Measurements from ENCODE around the gene MINPP1.

Gene MINPP1

DNA sequence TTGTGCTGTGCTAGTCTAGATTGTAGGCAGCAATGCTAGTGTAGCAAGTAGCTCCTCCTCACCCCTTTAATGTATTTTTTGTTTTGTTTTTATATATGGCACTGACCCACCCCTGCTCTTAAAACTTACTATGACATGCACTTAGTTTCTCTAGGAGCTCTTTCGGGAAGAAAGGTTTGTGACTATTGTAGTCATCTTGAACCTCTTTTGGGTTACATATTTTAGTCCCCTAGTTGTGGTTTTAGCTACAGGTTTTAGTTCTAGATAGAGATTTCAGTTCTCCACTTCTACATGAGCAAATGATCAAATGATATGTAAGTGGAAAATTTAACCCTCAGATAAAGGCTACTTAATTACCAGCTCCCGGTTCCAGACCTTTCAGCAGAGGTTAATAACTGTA lies 14.9 kb downstream of the MINPP1 start:
- no peak for DNase-seq (ENCODE audit: low read depth)

DNA sequence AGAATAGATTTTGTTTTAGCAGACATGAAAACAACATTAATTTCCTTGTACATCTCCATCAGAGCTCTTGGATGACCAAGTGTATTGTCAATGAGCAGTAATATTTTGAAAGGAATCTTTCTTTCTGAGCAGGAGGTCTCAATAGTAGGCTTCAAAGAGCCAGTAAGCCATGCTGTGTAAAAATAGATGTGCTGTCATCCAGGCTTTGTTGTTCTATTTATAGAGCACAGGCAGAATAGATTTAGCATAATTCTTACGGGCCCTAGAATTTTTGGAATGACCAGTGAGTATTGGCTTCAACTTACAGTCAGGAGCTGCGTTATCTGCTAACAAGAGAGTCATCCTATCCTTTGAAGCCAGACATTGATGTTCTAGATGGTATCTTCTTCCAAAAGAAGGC lies 19.0 kb downstream of the MINPP1 start:
- no peak for DNase-seq (ENCODE audit: low read depth)

DNA sequence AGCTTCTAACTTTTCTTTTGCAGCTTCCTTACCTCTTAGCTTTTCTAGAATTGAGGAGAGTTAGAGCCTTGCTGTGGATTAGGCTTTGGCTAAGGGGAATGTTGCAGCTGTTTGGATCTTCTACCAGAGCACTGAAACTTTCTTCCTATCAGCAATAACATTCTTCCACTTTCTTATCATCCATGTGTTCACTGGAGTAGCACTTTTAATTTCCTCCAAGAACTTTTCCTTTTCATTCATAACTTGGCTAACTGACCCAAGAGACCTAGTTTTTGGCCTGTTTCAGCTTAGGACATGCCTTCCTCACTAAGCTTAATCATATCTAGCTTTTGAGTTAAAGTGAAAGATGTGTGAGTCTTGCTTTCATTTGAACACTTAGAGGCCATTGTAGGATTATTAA lies 19.6 kb downstream of the MINPP1 start:
- DNase-seq (ENCODE audit: low read depth), result no peak

DNA sequence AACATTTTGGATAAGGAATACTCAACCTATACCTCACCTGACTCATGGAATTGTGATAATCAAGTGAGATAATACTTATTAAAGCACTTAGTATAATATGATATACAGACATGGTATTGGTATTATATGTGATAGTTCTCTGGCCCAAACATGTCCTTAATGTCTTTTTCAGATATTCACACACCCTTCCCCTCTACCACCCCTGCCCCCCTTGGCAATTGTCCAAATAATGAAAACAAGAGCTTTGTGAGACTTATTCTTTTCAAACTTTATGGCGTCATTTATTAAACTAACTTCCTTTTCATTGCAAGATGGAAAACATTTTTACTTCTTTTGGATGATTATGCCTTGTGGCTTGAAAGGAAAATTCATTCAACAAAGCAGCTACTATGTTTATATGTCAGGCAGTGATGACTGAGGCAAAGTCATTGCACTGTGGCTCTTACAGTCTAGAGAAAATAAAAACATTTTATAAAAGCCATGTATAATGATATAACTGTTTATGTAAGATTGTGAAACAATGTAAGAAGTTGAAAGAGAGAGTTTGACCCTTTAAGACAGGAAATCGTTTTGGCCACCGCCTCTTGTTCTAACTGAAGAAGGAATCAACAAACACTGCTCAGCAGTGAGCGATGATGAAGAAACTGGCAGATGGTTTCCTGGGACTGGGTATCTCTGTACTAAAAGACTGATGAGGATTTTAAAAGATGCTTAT lies 27.4 kb downstream of the MINPP1 start:
- no peak for DNase-seq (ENCODE audit: low read depth)

DNA sequence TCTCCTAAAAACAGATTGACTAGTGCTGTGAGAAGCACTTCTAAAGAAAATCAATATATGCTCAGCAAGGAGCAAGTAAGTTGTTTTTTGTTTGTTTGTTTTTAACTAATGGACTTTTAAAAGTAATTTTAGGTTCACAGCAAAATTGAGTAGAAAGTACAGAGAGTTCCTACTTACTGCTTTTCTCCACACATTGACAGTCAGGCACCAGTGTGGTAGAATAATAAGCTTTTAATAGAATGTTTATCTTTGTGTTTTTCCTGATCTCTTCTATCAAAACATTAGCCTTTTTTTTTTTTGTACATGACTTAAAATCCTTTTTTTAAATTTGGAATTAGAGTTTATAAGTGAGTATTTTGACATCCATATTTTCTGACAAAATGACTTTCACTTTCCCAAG lies 28.0 kb downstream of the MINPP1 start:
- DNase-seq (ENCODE audit: low read depth), result no peak

DNA sequence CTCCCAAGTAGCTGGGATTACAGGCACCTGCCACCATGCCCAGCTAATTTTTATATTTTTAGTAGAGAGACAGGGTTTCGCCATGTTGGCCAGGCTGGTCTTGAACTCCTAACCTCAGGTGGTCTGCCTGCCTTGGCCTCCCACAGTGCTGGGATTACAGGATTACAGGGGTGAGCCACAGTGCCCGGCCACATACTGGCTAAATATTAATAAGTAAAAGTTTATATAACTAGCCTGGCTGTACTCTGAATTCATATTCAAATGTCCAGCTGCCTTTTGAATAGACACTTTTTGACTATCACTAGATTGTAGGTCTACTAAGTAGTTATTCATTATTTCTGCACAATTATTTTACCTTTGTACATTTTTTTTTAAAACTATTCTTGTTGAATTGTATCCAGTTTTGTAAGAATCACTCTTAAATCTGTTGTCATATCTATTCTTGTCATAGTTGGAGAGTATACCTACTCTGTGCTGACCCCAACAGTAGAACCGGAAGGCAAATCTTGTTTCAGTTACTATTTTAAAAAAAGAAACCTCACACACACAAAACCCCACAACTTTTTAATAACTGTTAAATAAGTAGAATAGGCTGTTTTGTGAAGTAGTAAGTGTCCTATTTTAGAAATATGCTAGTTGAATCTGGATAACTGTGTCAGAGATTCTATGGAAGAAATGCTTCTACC lies 29.6 kb downstream of the MINPP1 start:
- no peak for DNase-seq (ENCODE audit: low read depth)

DNA sequence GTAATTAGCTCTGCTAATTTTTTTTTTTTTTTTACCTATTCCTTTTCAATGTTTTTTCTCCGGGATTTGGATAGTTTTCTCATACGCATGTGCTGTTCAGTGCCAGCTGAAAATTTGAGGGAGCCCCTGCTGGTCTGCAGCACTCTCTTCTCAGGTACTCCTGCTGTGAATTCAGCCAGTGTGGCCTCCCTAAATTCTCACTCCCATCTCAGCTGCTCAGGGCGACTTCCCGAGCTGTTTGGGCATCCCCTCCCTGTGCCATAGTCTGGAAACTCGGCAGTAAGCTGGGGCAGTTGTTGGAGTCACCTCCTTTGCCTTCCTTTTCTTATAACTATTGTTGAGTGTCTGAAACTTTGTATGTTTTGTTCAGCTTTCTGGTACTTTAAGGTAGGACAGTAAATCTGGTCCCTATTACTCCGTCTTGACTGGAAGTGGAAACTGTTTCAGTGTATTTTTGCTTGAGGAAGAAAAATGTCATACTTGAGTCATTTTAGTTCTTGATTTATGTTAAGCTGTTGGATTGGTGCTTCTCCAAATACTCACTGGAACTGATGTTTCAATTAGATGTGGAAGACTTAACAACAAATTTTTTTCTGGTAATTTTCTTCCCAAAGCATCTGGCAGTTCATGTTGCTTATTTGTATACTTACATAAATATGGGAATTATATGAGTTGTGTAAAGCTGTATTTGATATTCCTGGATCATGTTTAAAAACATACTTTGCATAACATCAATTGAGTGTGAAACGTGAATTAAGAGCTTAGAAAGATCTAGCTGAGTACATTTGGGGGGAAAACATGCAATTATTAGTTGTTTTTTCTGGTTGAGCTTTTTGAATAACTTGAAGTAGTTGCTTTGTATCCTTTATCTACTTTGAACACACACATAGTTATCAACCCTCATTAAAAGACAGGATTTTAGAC lies 33.7 kb downstream of the MINPP1 start:
- DNase-seq (ENCODE audit: low read depth), result no peak

DNA sequence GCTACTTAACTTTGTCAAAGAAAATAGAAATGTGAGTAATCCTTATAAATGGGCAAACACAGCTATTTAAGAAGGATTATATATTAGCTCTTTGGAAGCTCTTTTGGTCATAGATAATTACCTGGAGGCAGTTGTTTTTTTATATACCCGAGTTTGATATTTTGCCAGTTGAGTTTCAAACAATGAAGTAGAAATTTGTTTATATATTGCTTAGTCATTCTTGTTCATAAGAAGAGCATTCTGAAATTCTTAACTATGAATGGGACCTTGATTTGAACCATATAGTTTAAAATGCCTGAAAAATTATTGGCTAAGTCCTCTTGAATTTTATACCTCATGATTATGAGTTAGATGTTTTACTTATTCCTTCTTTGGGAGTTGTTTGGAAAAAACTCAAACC lies 36.4 kb downstream of the MINPP1 start:
- no peak for DNase-seq (ENCODE audit: low read depth)

DNA sequence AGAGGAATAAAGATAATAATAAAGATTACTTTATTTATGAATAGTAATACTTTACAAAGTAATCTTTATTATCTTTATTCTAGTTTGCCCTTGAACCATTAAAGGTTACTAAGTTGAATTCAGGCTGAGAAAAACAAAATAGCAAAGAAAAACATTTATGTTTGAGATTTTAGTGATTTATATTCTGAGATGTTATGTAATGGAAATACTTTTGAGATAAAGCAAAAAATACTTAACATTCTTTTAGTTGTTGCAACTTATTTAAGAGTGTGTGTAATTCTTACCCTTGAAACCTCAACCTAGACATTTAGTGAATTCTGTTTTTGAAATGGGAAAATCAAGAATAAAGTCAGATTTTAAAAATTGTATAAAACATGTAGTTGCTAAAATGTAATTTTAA lies 40.0 kb downstream of the MINPP1 start:
- DNase-seq (ENCODE audit: low read depth), result no peak

DNA sequence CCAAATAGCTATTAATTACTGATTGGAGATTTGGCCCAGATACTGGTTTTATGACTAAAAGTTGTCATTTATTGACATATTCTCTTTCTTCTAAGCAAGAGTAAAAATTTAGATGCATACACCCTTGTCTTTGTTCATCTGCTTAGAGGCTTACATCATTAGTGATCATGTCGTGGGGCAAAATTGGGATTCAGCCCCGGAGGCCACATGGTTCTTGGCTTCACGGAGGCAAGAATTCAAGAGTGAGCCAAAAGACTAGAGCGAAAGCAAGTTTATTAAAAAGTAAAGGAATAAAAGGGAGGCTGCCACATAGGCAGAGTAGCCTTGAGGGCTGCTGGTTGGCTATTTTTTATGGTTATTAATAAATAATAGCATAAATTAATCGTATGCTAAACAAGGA lies 41.1 kb downstream of the MINPP1 start:
- no peak for DNase-seq (ENCODE audit: low read depth)

DNA sequence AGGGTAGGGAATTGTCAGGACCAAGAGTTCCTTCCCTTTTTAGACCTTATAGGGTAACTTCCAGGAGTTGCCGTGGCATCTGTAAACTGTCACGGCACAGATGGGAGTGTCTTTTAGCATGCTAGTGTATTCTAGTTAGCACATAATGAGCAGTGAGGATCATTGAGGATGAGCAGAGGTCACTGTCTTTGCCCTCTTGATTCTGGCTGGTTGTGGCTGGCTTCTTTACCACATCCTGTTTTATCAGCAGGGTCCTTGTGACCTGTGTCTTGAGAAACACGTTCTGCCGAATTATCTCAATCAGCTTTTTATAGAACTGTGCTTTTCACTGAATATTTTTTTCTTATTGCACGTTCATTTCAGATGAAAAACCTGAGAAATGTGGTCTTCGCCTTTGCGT lies 41.5 kb downstream of the MINPP1 start:
- no peak for DNase-seq (ENCODE audit: low read depth)

DNA sequence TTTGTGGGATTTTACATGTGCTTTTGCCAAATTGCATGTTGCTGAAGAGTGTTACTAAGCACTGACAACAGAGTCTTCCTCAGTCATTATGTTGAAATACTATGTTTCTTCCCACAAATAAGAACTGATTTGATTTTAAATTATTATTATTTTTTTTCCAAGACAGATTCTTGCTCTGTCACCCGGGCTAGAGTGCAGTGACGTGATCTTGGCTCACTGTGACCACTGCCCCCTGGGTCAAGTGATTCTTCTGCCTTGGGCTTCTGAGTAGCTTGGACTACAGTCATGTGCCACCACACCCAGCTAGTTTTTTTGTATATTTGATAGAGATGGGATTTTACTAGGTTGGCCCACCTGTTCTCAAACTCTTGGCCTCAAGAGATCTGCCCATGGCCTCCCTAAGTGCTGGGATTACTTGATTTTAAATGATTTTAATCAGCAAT lies 42.3 kb downstream of the MINPP1 start:
- DNase-seq (ENCODE audit: low read depth), result no peak

DNA sequence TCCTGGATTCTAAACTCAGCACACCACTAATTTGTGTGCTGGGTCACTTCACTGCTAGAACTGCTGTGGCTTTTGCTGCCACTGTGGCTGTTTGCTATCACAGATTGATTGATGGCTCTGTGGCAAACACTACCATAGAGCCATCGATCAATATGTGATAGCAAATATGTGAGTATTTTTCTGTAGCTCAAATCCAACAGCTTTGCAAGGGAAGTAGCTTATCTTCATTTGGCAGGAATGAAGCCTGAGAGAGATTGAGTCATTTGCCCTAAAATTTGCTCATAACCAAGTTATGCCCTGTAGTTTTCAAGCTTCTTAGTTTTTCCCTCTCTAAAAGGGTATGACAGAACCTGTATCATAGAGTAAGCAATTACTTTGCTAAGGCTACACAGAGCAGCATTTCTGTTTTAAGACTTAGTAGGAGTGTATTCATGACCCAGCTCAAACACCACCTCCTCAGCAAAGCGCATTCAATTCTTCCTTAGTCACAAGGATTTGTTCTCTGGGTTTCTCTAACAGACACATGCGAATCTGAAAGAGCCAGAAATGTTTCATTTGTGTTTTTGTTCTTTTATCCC lies 43.1 kb downstream of the MINPP1 start:
- DNase-seq (ENCODE audit: low read depth), result no peak

DNA sequence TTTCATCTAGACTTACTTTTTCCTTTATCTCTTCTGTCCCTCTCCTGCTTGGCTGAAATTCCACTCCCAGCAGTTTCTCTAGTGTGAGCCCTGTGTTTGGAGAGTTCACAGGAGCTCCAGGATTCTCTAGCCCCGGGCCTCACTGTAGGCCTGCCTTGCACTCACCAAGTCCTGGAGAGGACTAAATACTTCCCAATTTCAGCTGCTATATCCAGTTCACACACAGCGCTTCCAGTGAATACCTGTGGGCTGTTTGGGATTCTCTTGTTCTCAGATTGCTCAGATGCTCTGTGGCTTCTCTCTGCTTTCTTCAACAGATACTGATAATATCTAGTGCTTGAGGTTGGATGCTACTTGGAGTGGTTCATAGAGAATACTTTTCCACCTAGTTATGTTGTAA lies 46.0 kb downstream of the MINPP1 start:
- no peak for DNase-seq (ENCODE audit: low read depth)

DNA sequence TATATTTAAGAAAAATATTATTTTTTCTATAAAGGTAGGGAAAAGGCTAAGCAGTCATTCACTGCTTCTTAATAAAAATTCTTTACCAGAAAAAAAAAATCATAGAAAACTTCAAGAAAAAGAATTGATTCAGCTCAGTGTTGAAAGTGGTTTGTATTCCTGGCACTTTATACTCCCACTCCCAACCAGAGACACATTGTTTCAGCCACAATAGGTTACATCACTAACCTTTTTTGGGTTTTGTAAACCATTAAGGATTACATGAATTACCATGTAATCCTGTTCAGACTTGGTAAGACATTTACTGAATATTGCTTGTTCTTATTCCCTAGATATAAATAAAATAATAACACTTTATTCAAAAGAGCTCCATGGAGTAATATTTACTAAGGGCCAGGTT lies 46.6 kb downstream of the MINPP1 start:
- DNase-seq (ENCODE audit: low read depth), result no peak

DNA sequence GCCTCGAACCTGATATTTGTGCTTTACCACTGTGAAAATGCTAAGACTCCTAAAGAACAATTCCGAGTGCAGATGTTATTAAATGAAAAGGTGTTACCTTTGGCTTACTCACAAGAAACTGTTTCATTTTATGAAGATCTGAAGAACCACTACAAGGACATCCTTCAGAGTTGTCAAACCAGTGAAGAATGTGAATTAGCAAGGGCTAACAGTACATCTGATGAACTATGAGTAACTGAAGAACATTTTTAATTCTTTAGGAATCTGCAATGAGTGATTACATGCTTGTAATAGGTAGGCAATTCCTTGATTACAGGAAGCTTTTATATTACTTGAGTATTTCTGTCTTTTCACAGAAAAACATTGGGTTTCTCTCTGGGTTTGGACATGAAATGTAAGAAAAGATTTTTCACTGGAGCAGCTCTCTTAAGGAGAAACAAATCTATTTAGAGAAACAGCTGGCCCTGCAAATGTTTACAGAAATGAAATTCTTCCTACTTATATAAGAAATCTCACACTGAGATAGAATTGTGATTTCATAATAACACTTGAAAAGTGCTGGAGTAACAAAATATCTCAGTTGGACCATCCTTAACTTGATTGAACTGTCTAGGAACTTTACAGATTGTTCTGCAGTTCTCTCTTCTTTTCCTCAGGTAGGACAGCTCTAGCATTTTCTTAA lies 47.7 kb downstream of the MINPP1 start:
- DNase-seq (ENCODE audit: low read depth), result no peak

DNA sequence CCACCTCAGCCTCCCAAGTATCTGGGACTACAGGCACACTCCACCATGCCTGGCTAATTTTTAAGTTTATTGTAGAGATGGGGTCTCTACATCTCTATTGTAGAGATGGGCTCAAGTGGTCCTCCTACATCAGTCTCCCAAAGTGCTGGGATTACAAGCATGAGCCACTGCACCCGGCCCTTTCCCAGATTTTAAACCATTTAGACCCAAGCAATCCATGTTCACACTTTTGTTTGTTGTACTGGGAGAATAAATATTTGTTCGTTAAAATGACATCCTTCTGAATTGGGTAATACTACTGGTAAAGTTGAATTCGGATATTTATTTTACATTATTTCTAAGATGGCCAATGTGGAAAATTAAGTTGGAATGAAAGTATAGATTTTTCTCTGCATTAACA lies 52.7 kb downstream of the MINPP1 start:
- DNase-seq (ENCODE audit: low read depth), result no peak

DNA sequence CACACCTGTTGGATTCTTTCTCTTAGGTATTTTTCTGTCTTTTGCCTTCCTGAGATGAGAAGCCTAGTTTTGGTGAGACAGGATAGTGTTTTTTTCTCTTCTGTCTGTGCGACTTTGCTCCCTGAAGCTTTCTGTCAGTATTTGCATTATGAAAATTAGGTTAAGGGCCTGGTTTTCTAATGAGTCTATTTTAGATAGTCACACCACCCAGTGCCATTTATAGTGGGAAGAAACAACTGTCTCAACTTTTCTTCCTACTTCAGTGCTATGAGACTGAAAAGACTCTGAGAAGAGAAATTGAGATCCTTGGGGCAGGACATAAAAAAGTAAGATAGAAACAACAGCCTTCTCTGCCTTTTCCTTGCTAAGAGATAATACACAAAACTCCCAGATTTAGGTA lies 53.6 kb downstream of the MINPP1 start:
- DNase-seq (ENCODE audit: low read depth), result no peak

DNA sequence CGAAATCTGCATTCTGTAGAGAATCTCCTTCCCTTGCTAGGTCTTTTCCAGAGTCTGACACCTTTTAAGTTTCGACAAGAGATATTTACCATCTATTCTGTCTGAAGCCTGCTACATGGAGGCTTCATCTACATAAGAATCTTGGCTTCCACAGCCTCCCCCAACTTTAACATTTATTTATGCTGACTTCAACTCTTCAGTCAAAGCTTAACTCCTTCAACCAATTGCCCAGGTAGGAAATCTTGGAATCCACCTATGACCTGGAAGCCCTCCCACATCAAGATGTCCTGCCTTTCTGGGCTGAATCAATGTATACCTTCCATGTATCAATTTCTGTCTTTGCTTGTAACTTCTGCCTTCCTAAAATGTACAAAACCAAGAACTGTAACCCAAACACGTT lies 54.7 kb downstream of the MINPP1 start:
- DNase-seq (ENCODE audit: low read depth), result no peak

DNA sequence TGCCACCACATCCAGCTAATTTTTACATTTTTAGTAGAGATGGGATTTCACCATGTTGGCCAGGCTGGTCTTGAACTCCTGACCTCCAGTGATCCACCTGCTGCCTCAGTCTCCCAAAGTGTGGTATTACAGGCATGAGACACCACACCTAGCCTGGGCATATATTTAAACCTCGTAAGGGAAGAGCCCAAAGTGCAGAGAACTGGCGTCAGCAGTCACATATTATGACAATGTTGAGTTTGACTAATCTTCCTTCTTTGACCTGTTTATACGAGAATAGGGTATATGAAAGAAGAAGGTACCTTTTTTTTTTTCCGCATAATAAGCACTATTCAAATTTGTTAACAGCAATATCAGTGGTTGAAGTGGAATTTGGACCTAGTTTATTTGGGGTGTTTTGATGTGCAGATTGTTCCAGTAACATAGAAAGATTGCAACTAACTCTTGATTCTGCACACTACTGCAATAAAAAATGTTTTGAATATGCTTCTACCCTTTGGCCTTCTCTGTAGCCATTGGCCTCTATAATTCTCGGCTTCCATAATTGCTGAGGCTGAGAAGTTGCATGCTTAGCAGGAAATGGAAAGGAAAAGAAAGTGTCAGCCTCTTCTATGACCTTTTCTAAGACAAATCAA lies 55.9 kb downstream of the MINPP1 start:
- no peak for DNase-seq (ENCODE audit: low read depth)

DNA sequence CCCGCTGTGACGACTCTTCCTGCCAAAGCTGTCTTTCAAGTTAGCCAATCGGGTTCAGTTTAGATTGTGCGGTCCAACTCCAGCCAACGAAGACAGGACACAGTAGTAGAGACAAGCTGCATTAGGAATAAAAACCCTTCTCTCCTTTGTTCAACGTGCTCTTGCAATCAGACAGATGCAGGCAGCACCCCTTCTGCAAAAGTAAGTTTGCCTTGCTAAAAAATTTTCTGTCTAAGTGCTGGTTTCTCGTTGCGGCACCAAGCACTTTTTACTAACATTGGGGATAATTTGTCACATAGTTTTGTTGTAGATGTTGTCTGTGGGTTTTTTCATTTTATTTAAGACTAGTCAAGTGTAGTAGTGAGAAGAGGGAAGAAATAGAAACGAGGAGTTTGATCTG lies 58.1 kb downstream of the MINPP1 start:
- DNase-seq (ENCODE audit: low read depth), result no peak

All from HS-27A (cell line).